HCT116 (cell line): ENCODE data around the gene BCO1. TPM values are rescaled to one million over a fixed set of nuclear protein-coding genes. Genes with fewer than 3 reads are reported as not detected.

Source experiments
- ATAC-seq: fragments of 200-7000 bp; cut with Tn5 transposase; 2 replicates; pipeline ENCODE4 v1.9.1; 2020; ENCODE audit warnings: mild to moderate bottlenecking, moderate library complexity
- BruUV-seq: library from RNA; stranded (reverse); fragments of 400-500 nt; replicated peaks from 2 replicates; lab custom pipeline; 2021; lab: Mats Ljungman, UMichigan
- CTCF ChIA-PET: fragments of 300-600 bp; sonication (Branson Sonifier 250); formaldehyde crosslinking; loops from one replicate; lab custom pipeline; 2021; ENCODE audit warnings: antibody characterized with exemption; lab: Charles Lee
- POLR2A ChIA-PET: fragments of 300-600, 350-600 bp; sonication (Branson Sonifier 250); formaldehyde crosslinking; loops from one replicate; lab custom pipeline; 2021; ENCODE audit warnings: antibody characterized with exemption; lab: Charles Lee
- RAD21 ChIA-PET, 2 experiments: fragments of 300-600 bp; sonication (Branson Sonifier 250); formaldehyde crosslinking; loops; one replicate each; lab custom pipeline; 2023; ENCODE audit warnings: low total read pairs in 2 of 2; ENCODE audit not compliant: uncharacterized antibody in 2 of 2, unreplicated experiment in 2 of 2, low non-redundant PET in 1 of 2; lab: Charles Lee
- DNase-seq: peaks from one replicate; pipeline ENCODE4 v3.0.0-alpha.2; 2010; ENCODE audit warnings: low read depth, low spot score
- H2AFZ ChIP-seq: fragments of 200-600 bp; shearing (Covaris generic), sonication (generic); 2 replicates; pipeline ENCODE4 v1.6.1; 2017; ENCODE audit warnings: low read depth, mixed run types, mixed read lengths, antibody characterized with exemption, low read length; ENCODE audit not compliant: poor library complexity, severe bottlenecking
- H3K27ac ChIP-seq: 2 replicates; pipeline ENCODE4 v1.5.1; 2012; ENCODE audit warnings: low read depth, low read length
- H3K27me3 ChIP-seq: fragments of 200-600 bp; sonication (generic); 2 replicates; pipeline ENCODE4 v1.6.1; 2016; ENCODE audit warnings: mixed run types, low read length, mixed read lengths; ENCODE audit not compliant: insufficient read depth
- H3K36me3 ChIP-seq, 2 experiments: fragments of 200-500 bp in 1 of 2; fragments of 200-600 bp in 1 of 2; sonication (Bioruptor generic) in 1 of 2; sonication (generic) in 1 of 2; 2 replicates each; pipeline versions ENCODE4 v1.5.1 to v1.6.1; 2014 to 2016; ENCODE audit warnings: low read length in 2 of 2, inconsistent platforms in 1 of 2, mixed read lengths in 1 of 2, mixed run types in 1 of 2; ENCODE audit not compliant: insufficient read depth in 2 of 2, control insufficient read depth in 1 of 2
- H3K4me1 ChIP-seq, 2 experiments: fragments of 200-600 bp in 1 of 2; sonication (generic) in 1 of 2; 2 replicates each; pipeline versions ENCODE4 v1.5.1 to v1.6.1; 2012 to 2017; ENCODE audit warnings: low read length in 2 of 2, inconsistent platforms in 1 of 2, mild to moderate bottlenecking in 1 of 2, mixed read lengths in 1 of 2, mixed run types in 1 of 2, moderate library complexity in 1 of 2; ENCODE audit not compliant: insufficient read depth in 2 of 2, control insufficient read depth in 1 of 2
- H3K4me2 ChIP-seq: fragments of 200-600 bp; sonication (generic); 2 replicates; pipeline ENCODE4 v1.6.1; 2017; ENCODE audit warnings: mixed run types, low read length, mixed read lengths
- H3K4me3 ChIP-seq, 2 experiments: fragments of 200-600 bp in 1 of 2; sonication (generic) in 1 of 2; replicated peaks in 1 of 2; 2 replicates each; pipeline ENCODE4 v1.5.1; 2011 to 2016; ENCODE audit warnings: low read length in 2 of 2, control low read depth in 1 of 2, low read depth in 1 of 2, mild to moderate bottlenecking in 1 of 2, mixed read lengths in 1 of 2, mixed run types in 1 of 2
- H3K79me2 ChIP-seq: fragments of 200-600 bp; sonication (generic); 2 replicates; pipeline ENCODE4 v1.6.1; 2017; ENCODE audit warnings: mild to moderate bottlenecking, mixed run types, low read length, moderate library complexity, mixed read lengths; ENCODE audit not compliant: insufficient read depth
- H3K9ac ChIP-seq: fragments of 200-600 bp; sonication (generic); 2 replicates; pipeline ENCODE4 v1.6.1; 2016; ENCODE audit warnings: low read length, mixed read lengths
- H3K9me2 ChIP-seq: fragments of 200-600 bp; sonication (generic), shearing (Covaris generic); 2 replicates; pipeline ENCODE4 v1.6.1; 2017; ENCODE audit warnings: mixed run types, mild to moderate bottlenecking, moderate library complexity; ENCODE audit not compliant: insufficient read depth
- H3K9me3 ChIP-seq, 2 experiments: fragments of 200-500 bp in 1 of 2; fragments of 200-600 bp in 1 of 2; sonication (Bioruptor generic) in 1 of 2; sonication (generic) in 1 of 2; 2 replicates each; pipeline ENCODE4 v1.6.1; 2014 to 2017; ENCODE audit warnings: low read length in 2 of 2, mixed read lengths in 2 of 2, inconsistent platforms in 1 of 2, low read depth in 1 of 2, mild to moderate bottlenecking in 1 of 2, mixed run types in 1 of 2, moderate library complexity in 1 of 2; ENCODE audit not compliant: control insufficient read depth in 1 of 2, insufficient read depth in 1 of 2
- H4K20me1 ChIP-seq: fragments of 200-600 bp; sonication (generic), shearing (Covaris generic); 2 replicates; pipeline ENCODE4 v1.6.1; 2017; ENCODE audit warnings: mixed run types, mild to moderate bottlenecking, moderate library complexity; ENCODE audit not compliant: insufficient read depth
- ATF3 ChIP-seq: IDR thresholded peaks from 2 replicates; pipeline ENCODE4 v1.6.1; 2012
- EZH2 ChIP-seq: fragments of 200-600 bp; sonication (generic); IDR thresholded peaks from 2 replicates; pipeline ENCODE4 v1.6.1; 2017; ENCODE audit warnings: antibody characterized with exemption, mixed run types
- EZH2phosphoT487 ChIP-seq: fragments of 200-600 bp; IDR thresholded peaks from 2 replicates; pipeline ENCODE4 v1.6.1; 2018; ENCODE audit warnings: antibody characterized with exemption, borderline replicate concordance
- FOSL1 ChIP-seq: IDR thresholded peaks from 2 replicates; pipeline ENCODE4 v1.6.1; 2012; ENCODE audit warnings: low read depth
- JUND ChIP-seq: IDR thresholded peaks from 2 replicates; pipeline ENCODE4 v1.6.1; 2012
- TCF7L2 ChIP-seq: IDR thresholded peaks from 2 replicates; pipeline ENCODE4 v1.7.0; 2011; ENCODE audit warnings: borderline replicate concordance, inconsistent platforms; ENCODE audit not compliant: insufficient read depth, insufficient read length; ENCODE audit errors: extremely low read depth
- YY1 ChIP-seq: IDR thresholded peaks from 2 replicates; pipeline ENCODE4 v1.6.1; 2011; ENCODE audit warnings: low read length, low read depth, moderate library complexity, mild to moderate bottlenecking; ENCODE audit not compliant: insufficient replicate concordance; ENCODE audit errors: extremely low read depth
- ZBTB33 ChIP-seq: IDR thresholded peaks from 2 replicates; pipeline ENCODE4 v1.6.1; 2011; ENCODE audit warnings: mild to moderate bottlenecking, low read length, moderate library complexity; ENCODE audit not compliant: insufficient replicate concordance; ENCODE audit errors: extremely low read depth
- ZFX ChIP-seq: fragments of 450-650 bp; IDR thresholded peaks from 2 replicates; pipeline ENCODE4 v1.6.1; 2017
- intact Hi-C: fragments of 100-400 bp; cut with micrococcal nuclease; formaldehyde crosslinking; loops from 2 replicates; pipeline ENCODE4 v1.10.0; 2022
- total RNA-seq: library from RNA; stranded (reverse); gene quantifications from one replicate; pipeline ENCODE4 v1.2.1, GENCODE V29; 2021; ENCODE audit not compliant: unreplicated experiment

BCO1 gene
- total RNA-seq, 1 experiment from 2014 or later: not detected

- TF ChIP-seq ZBTB33: no peak
- no peak for TF ChIP-seq EZH2
- TF ChIP-seq ATF3: no peak
Measured at GRCh38 chr16:81275795-81276194, 37.3 kb downstream of the BCO1 start (continued).

GRCh38 chr16:81276323-81276722, 37.8 kb downstream of the BCO1 start:
- Histone ChIP-seq H3K27ac (no peak overlapping the region; the same call in 1 of the 2 replicates), H2AFZ (no peak overlapping the region), H3K4me1 (peaks cover 7 to 11% of the 10 kb centered on the region in 2 experiments; a peak in 2 of 4 replicates)
- BruUV-seq: no TSS peak
- TF ChIP-seq JUND (no peak), TCF7L2 (no peak), FOSL1 (no peak), EZH2phosphoT487 (no peak), ZBTB33 (no peak), YY1 (no peak), ATF3 (no peak), ZFX (no peak)
- TF ChIP-seq, all 23 proteins: peak for 0
- CTCF ChIA-PET: interaction anchor here (1.3 to 2.2 kb wide), 2 partner anchors 15 to 61 kb away, joined by 4 to 8 read pairs; no protein-coding TSS in a partner anchor
- intact Hi-C loops: no loop called here
- H3K9ac ChIP-seq: no peak overlapping the region
- H3K9me3 ChIP-seq: no peaks in the 10 kb centered on the region
- no peak overlapping the region for H3K4me2 ChIP-seq
- no peak overlapping the region for H3K4me3 ChIP-seq
- RAD21 ChIA-PET: no interaction called here
- H4K20me1 ChIP-seq: no peaks in the 10 kb centered on the region
- POLR2A ChIA-PET: interaction anchor here (0.7 kb wide), 1 partner anchor 31 kb away, joined by 3 read pairs; no protein-coding TSS in a partner anchor
- H3K27me3 ChIP-seq: no peaks in the 10 kb centered on the region
- no peaks in the 10 kb centered on the region for H3K36me3 ChIP-seq
- ATAC-seq (no peak), DNase-seq (no peak)
- no peaks in the 10 kb centered on the region for H3K9me2 ChIP-seq
- H3K79me2 ChIP-seq: no peaks in the 10 kb centered on the region
